HFFc6 (cell line): ENCODE results near the gene ALG5. TPM values are rescaled to one million over a fixed set of nuclear protein-coding genes. Genes with fewer than 3 reads are reported as not detected.

Source experiments
- DNase-seq: peaks from one replicate; pipeline ENCODE4 v3.0.0-alpha.2; 2018
- H3K27ac Mint-ChIP-seq: 2 replicates; pipeline ENCODE4 v1.8.0; 2020; ENCODE audit warnings: mild to moderate bottlenecking, mixed read lengths
- H3K27me3 Mint-ChIP-seq: 2 replicates; pipeline ENCODE4 v1.8.0; 2021; ENCODE audit warnings: mild to moderate bottlenecking, moderate library complexity, mixed read lengths; ENCODE audit not compliant: insufficient read depth
- H3K36me3 Mint-ChIP-seq: 2 replicates; pipeline ENCODE4 v1.8.0; 2021; ENCODE audit warnings: low read depth, mixed read lengths
- H3K4me1 Mint-ChIP-seq: 2 replicates; pipeline ENCODE4 v1.8.0; 2020; ENCODE audit warnings: low read depth, mixed read lengths
- H3K4me3 Mint-ChIP-seq: 2 replicates; pipeline ENCODE4 v1.8.0; 2020; ENCODE audit warnings: mild to moderate bottlenecking, moderate library complexity, mixed read lengths
- H3K9me3 Mint-ChIP-seq: 2 replicates; pipeline ENCODE4 v1.8.0; 2020; ENCODE audit warnings: mild to moderate bottlenecking, mixed read lengths
- total RNA-seq, 6 experiments: library from RNA; stranded (reverse); fragmentation: NEBNext Ultra II Directional; extraction: Animal tissue kit (Norgen Biotek cat#: 25700); gene quantifications; 2 replicates in 1 of 6; 3 replicates in 5 of 6; pipeline ENCODE4 v1.2.3, GENCODE V29; 2021
- TF ChIP-seq, protein P1 (sequence below): fragments of 200-600 bp; sonication (generic); IDR thresholded peaks from 2 replicates; pipeline ENCODE4 v1.5.0; 2021; ENCODE audit warnings: antibody characterized with exemption, mild to moderate bottlenecking

The ALG5 gene
- total RNA-seq, 6 experiments from 2014 or later = 31.0 to 41.9 (median 33.4) TPM

DNA sequence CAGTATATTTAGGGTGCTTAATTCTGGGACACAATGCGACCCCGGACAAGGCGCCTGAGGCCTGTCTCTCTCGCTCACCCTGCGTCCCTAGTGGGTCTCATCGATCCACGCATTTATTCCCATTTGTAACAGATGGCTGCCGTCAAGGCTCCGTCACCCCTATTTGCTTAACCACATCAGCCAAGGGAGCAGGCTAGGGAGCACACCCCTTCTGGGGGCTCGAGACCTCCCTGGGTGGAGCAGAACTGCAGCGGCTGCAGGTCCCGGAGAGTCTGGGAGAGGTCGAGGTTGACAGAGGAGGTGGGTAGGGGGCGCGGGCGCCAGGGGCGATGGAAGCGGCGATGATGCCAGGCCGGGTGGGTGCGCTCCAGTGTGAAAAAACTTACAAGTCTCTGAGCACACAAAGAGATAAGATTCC is 507 bp downstream of the ALG5 start:
- peak overlapping the region; percentile 99 for H3K4me3 Mint-ChIP-seq
- TF ChIP-seq, protein P1, sequence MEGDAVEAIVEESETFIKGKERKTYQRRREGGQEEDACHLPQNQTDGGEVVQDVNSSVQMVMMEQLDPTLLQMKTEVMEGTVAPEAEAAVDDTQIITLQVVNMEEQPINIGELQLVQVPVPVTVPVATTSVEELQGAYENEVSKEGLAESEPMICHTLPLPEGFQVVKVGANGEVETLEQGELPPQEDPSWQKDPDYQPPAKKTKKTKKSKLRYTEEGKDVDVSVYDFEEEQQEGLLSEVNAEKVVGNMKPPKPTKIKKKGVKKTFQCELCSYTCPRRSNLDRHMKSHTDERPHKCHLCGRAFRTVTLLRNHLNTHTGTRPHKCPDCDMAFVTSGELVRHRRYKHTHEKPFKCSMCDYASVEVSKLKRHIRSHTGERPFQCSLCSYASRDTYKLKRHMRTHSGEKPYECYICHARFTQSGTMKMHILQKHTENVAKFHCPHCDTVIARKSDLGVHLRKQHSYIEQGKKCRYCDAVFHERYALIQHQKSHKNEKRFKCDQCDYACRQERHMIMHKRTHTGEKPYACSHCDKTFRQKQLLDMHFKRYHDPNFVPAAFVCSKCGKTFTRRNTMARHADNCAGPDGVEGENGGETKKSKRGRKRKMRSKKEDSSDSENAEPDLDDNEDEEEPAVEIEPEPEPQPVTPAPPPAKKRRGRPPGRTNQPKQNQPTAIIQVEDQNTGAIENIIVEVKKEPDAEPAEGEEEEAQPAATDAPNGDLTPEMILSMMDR = no peak
- no peaks in the 10 kb centered on the region for H3K9me3 Mint-ChIP-seq
- H3K27ac Mint-ChIP-seq = peak overlapping the region; percentile 99
- no peak for DNase-seq
- H3K27me3 Mint-ChIP-seq = peaks cover 10% of the 10 kb centered on the region
- H3K36me3 Mint-ChIP-seq = no peaks in the 10 kb centered on the region; the same call in 1 of the 2 replicates
- H3K4me1 Mint-ChIP-seq = peaks cover 35% of the 10 kb centered on the region

DNA sequence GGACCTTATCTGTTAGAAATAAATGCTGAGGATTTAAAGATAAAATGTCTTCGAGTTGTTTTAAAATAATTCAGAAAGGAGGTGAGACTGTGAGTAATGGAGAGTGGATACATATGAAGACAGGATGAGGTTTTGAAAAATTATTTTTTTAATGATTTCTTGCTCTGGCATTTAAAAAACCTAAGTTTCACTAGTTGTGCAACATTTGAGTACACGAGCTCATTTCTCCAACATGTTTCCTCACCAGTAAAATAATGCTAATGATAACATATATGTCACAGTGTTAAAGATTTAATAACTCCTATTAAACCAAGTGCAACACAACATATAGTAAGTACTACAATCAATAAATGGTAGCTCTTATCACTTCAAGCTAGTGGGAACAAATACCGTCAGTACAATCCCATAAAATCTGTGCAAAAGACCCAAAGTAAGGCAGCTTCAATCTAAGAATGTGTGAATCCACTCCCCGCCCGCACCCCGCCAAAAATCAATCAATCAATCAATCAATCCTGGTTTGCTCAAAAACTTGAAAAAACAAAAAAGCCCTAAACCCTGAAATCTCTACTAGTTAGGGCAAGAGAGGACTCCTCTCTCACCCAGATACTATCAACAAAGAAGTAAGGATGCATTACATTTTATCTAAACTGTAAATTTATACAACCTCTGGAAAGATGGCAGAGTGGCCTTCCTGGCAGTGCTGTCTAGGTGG is 1.3 kb downstream of the ALG5 start:
- no peaks in the 10 kb centered on the region; the same call in 1 of the 2 replicates for H3K36me3 Mint-ChIP-seq
- peak overlapping the region; percentile 99 for H3K27ac Mint-ChIP-seq

DNA sequence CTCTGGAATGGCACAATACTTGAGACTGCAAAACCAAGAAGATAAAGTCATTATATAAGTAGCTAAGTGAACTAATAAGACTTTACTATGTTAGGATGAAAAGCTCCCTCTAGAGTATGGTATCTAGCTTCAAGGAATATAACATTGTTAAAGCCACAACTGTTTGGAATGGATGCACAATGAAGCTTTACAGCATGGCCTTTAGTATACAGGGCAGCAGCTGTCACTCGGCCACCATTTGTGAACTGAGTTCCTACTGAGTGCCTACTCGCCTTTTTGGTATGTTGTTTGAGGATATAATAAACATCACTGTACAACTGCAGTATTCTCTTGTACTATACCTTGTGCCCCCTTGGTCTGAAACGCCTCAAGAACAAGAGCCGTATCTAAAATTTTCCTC is 6.8 kb downstream of the ALG5 start:
- H3K9me3 Mint-ChIP-seq = no peaks in the 10 kb centered on the region
- H3K27ac Mint-ChIP-seq = no peak overlapping the region
- H3K4me1 Mint-ChIP-seq = peaks cover 25% of the 10 kb centered on the region
- TF ChIP-seq, protein P1 = peak; percentile 37; the same call in 1 of the 2 replicates
- DNase-seq = no peak
- H3K36me3 Mint-ChIP-seq = peaks cover 32% of the 10 kb centered on the region
- H3K4me3 Mint-ChIP-seq = no peak overlapping the region
- H3K27me3 Mint-ChIP-seq = no peaks in the 10 kb centered on the region; the same call in 1 of the 2 replicates

More for the DNA sequence above, 1.3 kb downstream of the ALG5 start:
- TF ChIP-seq, protein P1 = no peak
- Mint-ChIP-seq H3K4me3 (peak overlapping the region; percentile 99), H3K9me3 (no peaks in the 10 kb centered on the region), H3K4me1 (peaks cover 35% of the 10 kb centered on the region), H3K27me3 (peaks cover 10% of the 10 kb centered on the region)
- DNase-seq = no peak

DNA sequence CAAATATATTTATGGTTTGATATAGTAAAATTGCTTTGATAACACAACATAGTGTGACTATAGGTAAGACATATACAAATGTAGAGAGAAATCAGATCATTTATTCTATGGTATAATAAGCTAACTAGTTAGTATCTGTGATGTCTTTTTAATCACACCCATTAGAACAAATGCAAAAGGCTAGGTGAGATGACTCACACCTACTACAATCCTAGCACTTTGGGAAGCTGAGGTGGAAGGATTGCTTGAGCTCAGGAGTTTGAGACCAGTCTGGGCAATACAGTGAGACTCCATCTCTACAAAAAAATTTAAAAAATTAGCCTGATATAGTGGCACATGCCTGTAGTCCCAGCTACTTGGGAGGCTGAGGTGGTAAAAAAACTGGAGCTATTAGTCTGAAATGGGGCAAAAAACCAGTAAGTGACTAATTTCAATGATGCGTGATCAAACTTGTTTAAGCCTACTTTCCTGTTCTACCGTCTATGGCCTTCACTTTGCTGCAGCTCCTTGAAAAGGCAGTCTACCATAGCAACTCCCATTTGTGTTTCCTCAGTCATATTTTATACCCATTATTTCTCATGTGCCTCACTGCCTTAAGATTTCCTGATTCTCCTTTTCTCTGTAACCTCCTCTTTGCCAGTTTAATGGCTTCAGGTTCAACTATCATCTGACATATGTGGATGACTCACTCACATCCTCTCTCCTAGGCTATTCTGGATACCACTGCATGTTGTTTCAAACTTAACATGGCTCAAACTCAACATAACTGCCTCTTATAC is 12.5 kb downstream of the ALG5 start:
- peak; percentile 45 for DNase-seq
- Mint-ChIP-seq H3K27ac (peak overlapping the region; percentile 8), H3K4me1 (peaks cover 22% of the 10 kb centered on the region), H3K4me3 (no peak overlapping the region), H3K36me3 (peaks cover 29% of the 10 kb centered on the region), H3K27me3 (no peaks in the 10 kb centered on the region), H3K9me3 (no peaks in the 10 kb centered on the region)
- TF ChIP-seq, protein P1 = no peak

DNA sequence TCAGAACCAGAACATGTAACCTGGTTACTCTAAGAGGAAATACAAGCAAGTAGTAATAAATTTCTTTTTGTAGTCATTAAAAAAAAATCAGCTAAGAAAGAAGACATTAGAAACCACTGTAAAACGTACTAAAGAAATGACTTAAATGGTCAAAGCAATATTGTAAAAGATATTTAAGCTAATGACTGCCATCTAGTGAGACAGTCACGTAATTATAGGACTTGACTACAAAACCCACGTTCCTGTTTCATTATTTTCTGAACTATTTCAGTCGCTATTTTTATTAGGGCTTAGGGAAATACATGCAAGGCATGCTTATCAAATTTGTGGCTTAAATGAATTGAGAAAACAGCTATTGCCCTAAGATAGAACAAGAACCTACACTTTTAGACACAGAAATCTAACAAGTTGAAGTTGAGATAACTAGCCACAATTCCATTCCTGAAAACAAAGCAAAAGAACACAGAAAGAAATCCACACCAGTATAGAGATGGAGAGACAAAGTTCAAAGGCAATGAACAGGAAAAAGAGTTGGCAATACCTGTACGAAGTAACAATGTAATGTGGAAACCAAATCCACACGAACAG is 17.9 kb downstream of the ALG5 start:
- no peaks in the 10 kb centered on the region for H3K9me3 Mint-ChIP-seq
- TF ChIP-seq, protein P1 = peak; percentile 80
- H3K27ac Mint-ChIP-seq = peak overlapping the region; percentile 77
- H3K27me3 Mint-ChIP-seq = no peaks in the 10 kb centered on the region
- peaks cover 16% of the 10 kb centered on the region for H3K36me3 Mint-ChIP-seq
- DNase-seq = peak; percentile 73
- H3K4me1 Mint-ChIP-seq = peaks cover 17% of the 10 kb centered on the region
- no peak overlapping the region for H3K4me3 Mint-ChIP-seq
